ENCODE results near the gene CRY2.
A peak's percentile ranks its signal among the peaks of the same experiment; 100 is the strongest.

CRY2 gene

DNA sequence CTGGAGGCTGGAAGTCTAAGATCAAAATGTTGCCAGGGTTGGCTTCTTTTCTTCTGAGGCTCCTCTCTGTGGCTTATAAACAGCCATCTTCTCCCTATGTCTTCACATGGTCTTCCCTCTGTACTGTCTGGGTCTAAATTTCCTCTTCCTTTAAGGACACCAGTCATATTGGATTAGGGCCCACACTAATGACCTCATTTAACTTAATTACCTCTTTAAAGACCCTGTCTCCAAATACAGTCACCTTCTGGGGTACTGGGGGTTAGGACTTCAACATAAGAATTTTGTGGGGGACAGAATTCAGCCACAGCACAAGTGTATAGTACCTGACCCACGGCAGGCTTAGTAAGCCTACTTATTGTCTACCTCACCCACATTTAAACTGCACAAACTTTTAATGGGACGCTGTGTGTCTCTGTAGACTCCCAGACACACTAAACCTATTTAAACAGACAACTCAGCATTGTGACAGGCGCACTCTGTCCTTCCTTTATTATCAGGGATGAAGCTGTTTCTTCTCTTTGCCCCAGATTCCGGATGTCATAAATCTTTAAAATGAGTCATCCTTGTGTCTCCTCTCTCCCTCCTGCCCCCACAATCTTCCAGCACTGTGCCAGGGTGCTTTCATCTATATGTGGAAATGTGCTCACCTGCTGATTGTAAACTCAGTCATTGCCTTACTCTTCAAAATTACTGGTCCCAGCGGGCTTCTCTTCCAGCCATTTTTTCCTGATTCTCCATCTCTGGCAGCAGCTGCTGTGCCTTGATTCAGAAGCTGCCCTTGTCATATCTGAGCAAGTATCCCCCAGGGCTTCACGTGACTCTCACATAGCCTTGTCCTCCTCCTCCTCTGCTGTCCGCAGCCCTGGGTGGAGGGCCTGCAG, 32.8 kb downstream of the CRY2 start:
- DNase-seq (ENCODE audit: low spot score) = peak; percentile 79

DNA sequence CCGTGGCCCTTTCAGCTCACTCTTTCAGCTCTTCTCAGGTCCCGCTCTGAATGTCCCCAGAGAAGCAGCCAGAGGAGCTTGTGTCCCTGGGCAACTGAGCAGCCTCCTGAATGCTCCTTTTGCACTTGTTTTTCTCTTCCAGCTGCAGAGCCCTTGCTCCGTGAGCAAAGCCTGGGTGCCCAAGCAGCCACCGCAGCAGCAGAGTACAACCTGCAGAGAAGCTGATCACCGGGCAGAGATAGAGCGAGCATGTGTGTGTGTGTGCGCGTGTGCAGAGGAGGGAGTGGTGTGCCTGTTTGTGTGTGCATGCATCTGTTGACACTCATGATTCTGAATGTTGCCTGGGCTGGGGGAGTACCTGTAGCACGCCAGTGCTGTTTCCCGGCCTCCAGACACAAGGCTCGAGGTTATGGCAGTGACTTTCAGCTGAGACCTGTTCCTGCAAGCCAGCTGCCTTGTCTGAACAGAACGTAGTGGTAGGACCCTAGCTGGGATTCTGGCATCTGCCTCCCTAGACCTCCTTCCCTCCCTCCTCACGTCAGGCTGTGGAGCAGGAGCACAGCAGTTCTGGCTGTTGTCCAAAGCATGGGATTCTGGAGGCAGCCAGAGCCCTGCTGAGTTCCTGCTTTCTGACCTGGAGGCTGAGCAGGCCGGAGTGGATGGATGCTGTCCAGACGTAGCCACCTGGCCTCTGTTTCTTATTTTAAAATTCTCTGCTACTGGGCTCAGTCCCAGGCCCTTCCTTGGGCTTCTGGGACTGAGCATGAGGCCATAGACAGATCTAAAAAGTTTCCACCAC, 33.7 kb downstream of the CRY2 start:
- DNase-seq (ENCODE audit: low spot score) = peak; percentile 49

GRCh38 chr11:45881708-45882368, 34.6 kb downstream of the CRY2 start:
- DNase-seq (ENCODE audit: low spot score) = no peak

DNA sequence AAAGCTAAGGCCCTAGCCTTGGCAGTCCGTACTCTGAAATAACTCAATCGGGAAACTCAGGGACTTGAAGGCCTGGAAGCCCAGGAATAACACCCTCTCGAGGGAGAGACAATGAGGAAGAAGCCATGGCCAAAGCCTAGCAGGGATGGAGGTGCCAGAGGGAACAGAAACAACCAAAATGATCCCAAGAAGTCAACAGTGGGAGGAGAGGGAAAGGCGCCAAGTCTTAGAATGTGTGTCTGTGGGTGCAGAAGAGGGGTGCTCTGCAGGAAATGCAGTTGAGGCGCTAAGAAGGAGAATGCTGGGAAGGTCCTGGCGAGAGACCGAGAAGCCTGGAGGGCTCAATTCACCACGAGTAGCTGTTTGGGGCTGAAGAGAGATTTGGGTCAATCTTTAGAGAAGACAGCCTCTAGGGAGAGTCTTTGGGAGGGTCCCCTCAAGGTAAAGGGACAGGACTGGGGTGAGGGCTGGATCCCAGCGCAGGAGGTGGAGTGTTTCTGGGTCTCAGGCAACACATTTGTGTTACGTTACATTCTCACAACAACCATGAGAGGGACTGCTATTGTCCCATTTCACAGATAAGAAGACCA, 37.4 kb downstream of the CRY2 start:
- DNase-seq (ENCODE audit: low spot score) = no peak

DNA sequence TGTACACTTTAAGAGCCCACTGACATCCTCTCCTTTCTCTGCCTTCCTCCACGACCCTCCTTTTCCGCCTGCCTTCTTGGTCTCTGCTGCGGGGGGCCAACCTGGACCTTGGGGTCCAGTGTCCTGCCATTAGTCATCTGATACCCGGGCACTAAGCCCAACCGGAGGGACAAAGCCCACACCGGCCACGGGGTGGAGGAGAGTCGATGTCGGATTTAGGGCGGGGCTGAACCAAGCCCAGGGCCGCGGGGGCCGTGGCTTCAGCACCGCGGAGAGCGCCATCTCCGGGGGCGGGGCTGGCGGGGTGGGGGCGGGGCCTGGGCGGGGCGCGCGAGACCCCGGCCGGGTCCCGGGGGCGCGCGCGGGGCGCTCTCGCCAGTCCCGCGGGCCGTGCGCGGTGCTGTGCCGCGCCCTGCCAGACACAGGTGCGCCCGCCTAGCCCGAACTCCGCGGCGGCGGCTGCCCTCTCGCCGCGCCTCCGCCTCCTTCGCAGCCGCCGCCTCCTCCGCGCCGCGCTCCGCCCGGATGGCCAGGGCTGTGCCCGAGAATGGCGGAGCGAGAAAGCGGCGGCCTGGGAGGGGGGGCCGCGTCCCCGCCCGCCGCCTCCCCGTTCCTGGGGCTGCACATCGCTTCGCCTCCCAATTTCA, 38.1 kb downstream of the CRY2 start, which contains the start of gene MAPK8IP1:
Gene MAPK8IP1 (plus strand): TSS at position 378 of the 647 bp plus-strand sequence. CDS start 170 bp downstream, at position 548.
- DNase-seq (ENCODE audit: low spot score) = peak; percentile 73

- DNase-seq (ENCODE audit: low spot score) = no peak
Observed at GRCh38 chr11:45885921-45886721, 38.8 kb downstream of the CRY2 start.

GRCh38 chr11:45886816-45887520, 39.7 kb downstream of the CRY2 start:
- no peak for DNase-seq (ENCODE audit: low spot score)

GRCh38 chr11:45887587-45887986, 40.3 kb downstream of the CRY2 start:
- DNase-seq (ENCODE audit: low spot score) = no peak

DNA sequence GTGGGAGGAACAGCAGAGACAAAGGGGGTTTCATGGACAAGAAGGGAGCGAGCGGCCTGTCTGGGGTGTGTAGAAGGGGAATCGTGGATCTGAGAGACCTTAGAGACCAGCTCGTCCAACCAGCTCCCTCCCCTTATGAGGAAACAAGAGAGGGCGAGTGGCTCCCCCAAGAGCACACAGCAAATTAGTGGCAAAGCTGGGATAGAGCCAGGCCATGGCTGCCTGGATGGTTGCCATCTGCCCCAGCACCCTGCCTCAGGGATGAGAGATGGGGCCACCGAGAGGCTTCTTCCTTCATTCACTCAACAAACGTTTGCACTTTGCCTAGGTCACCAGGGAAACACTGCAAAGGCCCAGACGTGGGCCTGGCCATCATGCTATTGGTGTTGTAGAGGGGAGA, 42.3 kb downstream of the CRY2 start:
- no peak for DNase-seq (ENCODE audit: low spot score)

DNA sequence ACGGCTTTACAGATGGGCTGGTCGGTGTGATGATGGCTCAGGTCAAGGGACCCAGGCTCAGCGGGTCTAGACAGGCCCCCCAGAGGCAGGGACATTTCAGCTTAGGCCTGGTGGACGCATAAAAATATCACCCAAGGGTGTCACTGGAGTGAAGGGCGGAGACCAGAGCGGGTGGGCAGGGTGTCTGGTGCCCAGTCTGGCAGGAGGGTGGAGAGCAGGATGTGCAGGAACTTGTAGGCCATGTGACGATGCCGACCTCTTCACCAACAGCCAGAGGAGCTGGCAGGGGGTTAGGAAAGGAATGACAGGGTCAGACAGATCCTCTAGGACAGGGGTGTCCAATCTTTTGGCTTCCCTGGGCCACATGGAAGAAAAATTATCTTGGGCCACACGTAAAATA, 42.7 kb downstream of the CRY2 start:
- no peak for DNase-seq (ENCODE audit: low spot score)

DNA sequence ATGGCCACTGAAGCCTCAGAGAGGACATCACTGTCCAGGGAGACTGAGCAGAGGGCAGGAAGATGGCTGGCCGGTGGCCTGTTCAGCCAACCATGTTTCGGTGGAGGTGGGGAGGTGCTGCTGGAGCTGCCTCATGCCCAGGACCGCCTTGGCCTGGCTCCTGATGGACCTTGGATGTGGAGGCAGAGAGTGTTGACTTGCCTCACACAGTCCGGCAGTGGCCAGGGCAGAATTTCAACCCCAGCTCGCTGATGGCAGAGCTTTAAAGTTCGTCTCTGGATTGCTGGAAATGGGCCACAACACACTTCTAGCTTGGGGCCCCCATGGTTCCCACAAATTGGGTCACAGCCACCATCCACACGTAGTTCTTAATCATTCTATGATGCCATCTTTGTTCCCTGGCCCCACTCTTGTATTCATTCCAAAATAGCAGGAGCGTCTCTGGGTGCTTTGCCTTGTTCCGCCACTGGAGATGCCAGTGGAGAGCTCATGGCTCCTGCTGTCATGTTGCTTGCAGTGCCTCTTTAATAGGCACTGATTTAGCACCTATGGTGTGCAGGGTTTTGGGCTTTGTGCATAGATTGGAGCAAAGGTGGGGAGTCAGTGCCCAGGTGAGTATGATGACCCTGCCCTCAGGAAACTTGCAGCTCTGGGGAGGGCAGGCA, 43.7 kb downstream of the CRY2 start:
- DNase-seq (ENCODE audit: low spot score) = no peak

- DNase-seq (ENCODE audit: low spot score) = no peak
Observed at GRCh38 chr11:45892856-45893255, 45.6 kb downstream of the CRY2 start.

DNA sequence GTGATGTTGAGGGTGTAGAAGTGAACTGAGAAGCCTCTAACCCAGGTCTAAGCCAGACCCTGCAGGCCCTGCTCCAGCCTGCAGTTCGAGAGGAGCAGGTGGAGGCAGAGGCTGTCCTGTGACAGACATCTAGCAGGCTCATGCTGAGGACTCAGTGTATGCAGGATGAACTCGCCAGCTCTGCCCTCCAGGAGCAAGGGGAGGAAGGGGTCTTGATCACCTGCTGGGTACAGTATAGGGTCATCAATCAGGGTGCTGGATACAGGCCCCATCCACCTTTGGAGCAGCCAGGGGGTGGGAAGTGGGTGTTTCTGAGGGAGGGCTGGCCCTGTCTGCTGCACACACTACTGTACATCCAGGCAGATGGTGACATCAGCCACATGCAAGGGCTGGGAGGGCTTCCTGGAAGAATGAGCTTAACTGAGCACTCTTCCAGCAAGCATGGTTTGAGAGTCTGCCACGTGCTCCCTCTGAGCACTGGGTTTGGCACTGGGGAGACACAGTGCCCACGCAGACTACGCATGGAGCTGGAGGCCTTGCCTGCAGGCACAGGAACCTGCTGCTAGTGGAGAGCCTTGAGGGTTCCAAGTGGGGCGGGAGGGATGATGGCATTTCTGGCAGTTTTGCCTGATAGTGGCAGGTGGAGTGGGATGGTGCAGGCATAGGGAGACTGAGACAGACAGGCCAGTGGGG, 47.4 kb downstream of the CRY2 start:
- DNase-seq (ENCODE audit: low spot score) = no peak

- no peak for DNase-seq (ENCODE audit: low spot score)
Observed at GRCh38 chr11:45895553-45896259, 48.4 kb downstream of the CRY2 start.

DNA sequence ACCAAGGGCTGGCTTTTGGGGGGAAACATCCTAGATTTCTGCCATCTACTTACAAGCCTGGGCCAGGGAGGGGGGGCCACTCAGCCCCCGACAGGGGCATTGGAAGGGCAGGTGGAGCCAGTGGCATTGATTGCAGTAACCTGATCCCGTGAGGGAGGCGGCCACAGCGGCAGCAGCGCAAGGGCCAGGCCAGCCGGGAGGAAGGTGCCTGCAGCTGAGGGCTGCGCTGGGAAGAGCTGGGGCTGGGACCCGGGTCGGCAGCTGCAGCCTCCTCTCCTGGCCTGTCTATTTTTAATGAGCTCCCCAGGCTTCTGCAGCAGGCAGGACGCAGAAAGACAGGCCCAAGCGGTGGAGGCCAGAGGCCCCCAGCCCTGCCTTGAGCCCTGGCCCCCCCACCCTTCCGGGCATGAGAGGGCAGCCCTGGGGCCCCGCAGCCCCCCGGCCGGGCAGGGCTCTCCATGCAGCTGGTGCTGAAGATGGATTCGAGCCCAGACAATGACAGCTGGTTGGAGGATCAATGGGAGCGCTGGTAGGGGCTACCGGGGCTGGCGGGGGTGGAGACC, 49.2 kb downstream of the CRY2 start:
- peak; percentile 87 for DNase-seq (ENCODE audit: low spot score)

GRCh38 chr11:45897556-45897955, 50.3 kb downstream of the CRY2 start:
- DNase-seq (ENCODE audit: low spot score) = no peak

DNA sequence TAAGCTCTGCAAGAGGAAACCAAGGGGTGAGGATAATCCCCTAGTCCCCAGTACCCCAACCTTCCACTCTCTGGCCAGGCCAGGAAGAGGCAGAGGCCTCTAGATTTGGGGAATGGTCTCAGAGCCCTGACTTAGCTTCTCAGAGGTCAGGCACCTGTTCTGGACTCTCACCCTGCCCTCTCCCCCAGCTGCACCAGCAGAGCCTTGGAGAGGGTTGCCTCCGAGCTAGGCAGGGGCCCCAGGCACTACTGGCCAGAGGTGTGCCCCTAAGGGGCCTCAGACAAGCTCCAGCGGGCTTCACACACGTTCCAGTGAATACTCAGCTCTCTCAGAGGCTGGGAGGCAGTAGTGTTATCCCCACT, 51.8 kb downstream of the CRY2 start:
- DNase-seq (ENCODE audit: low spot score) = no peak
